ENCODE data around the gene BRD3.

Gene BRD3

DNA sequence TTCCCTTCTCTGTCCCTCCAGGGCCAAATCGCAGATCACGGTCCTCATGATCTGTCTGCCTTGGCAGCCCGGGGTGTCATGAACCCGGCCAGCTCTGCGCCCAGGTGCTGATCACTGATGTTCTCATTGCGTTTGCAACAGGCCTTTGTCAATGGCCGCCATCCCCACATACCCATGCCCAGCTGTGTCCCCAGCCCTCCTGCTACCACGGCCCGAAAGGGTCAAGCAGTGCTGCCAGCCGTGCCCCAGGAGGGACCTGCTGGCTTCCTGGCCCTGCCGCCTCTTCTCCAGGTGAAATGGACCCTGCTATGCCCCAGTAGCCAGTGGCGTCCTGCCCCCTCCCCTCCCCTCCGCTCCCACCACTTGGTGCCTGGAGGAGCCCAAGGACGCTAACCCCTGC, 62.9 kb downstream of the BRD3 start:
- DNase-seq (ENCODE audit: low read depth), result no peak
- no peak overlapping the region for H3K4me3 ChIP-seq (ENCODE audit: control insufficient read depth, low read depth, low read length)
- TF ChIP-seq, protein P1, sequence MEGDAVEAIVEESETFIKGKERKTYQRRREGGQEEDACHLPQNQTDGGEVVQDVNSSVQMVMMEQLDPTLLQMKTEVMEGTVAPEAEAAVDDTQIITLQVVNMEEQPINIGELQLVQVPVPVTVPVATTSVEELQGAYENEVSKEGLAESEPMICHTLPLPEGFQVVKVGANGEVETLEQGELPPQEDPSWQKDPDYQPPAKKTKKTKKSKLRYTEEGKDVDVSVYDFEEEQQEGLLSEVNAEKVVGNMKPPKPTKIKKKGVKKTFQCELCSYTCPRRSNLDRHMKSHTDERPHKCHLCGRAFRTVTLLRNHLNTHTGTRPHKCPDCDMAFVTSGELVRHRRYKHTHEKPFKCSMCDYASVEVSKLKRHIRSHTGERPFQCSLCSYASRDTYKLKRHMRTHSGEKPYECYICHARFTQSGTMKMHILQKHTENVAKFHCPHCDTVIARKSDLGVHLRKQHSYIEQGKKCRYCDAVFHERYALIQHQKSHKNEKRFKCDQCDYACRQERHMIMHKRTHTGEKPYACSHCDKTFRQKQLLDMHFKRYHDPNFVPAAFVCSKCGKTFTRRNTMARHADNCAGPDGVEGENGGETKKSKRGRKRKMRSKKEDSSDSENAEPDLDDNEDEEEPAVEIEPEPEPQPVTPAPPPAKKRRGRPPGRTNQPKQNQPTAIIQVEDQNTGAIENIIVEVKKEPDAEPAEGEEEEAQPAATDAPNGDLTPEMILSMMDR (conservative IDR thresholded peaks at IDR 0.05; ENCODE audit: control insufficient read depth, insufficient read depth, low read depth, low read length), result no peak

DNA sequence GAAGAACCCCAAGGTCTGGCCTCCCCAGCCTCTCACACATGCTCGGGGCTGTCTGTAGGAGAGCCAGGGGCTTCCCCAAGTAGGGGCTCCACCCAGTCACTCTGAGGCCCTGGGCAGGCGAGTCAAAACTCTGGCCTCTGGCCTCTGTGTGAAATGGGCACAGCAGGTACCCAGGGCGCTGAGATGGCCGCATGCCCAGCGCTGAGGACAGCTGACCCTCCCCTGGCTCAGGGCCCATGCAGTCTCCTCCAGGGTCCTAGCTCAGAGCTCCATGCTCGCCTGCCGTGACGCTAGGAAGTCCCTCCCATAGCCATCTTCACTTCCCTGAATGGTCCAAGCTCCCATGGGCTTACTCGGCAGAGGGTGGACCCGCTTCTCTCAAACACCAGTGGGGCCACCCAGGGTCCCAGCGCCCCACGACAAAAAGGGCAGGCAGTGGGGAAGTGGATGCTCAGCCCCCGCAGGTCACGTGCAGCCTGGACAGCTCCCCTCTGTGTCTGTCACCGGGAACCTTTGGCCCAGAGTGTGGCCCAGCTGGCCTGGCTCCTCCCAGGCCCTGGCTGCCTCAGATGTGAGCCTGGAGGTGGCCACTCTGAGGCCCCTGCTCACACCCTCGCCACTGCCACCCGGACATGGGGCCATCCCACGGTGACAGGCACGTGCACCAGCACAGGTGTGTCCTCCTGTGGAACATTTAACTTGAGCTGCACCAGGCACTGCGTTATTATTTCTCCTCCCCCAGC, 63.5 kb downstream of the BRD3 start:
- no peak overlapping the region for H3K4me3 ChIP-seq (ENCODE audit: control insufficient read depth, low read depth, low read length)
- TF ChIP-seq, protein P1 (conservative IDR thresholded peaks at IDR 0.05; ENCODE audit: control insufficient read depth, insufficient read depth, low read depth, low read length), result no peak

DNA sequence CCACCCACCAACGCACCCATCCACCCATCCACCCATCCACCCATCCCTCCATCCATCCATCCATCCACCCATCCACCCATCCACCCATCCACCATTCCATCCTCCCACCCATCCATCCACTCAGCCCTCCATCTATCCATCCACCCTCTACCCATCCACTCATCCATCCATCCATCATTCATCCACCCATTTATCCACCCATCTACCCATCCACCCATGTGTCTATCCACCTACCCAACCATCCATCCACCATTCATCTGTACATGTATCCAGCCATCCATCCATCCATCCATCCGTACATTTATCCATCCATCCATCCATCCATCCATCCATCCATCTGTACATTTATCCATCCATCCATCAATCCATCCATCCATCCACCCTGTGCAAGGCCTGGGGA, 64.6 kb downstream of the BRD3 start:
- no peak for DNase-seq (ENCODE audit: low read depth)
- H3K4me3 ChIP-seq (ENCODE audit: control insufficient read depth, low read depth, low read length), result no peak overlapping the region
- TF ChIP-seq, protein P1 (conservative IDR thresholded peaks at IDR 0.05; ENCODE audit: control insufficient read depth, insufficient read depth, low read depth, low read length), result no peak

More for the DNA sequence above, 63.5 kb downstream of the BRD3 start:
- no peak for DNase-seq (ENCODE audit: low read depth)

DNA sequence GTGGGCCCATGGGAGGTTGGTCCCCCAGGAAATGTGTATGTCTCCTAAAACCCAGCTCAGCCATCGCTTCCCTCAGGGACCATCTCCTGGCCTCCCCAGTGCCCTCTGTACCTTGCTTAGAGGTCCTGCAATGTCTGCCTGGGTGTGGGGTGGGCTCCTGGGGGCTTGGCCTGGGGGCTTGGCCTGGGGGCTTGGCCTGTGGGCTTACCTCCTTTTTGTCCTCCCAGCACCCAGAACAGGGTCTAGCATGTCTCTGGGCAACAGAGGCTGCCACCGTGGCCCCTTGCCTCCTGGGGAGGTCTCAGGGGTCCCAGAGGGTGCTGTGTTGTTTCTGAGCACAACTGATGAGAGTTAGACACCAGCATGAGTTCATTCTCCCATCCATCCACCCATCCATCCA, 65.0 kb downstream of the BRD3 start:
- DNase-seq (ENCODE audit: low read depth), result no peak

DNA sequence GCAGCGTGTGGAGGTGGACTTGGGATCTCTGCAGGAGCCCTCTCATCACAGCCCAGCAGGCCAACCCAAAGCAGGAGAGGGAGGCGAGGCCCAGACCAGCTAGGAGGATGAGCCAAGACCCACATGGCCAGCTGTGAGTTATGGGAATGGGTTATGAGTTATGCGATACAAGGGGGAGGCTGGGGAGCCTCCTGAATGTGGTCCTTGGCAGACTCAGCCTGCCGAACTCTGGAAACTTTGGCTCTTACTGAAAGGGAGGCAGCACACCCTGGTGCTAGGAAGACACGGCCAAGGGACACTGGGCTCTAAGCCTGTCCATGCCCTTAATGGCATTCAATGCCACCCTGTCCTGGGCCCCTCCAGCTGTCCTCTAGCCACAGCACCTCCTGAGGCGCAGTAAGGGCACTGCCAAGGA, 68.0 kb downstream of the BRD3 start:
- no peak overlapping the region for H3K4me3 ChIP-seq (ENCODE audit: control insufficient read depth, low read depth, low read length)
- TF ChIP-seq, protein P1 (conservative IDR thresholded peaks at IDR 0.05; ENCODE audit: control insufficient read depth, insufficient read depth, low read depth, low read length), result no peak
- DNase-seq (ENCODE audit: low read depth), result no peak

More for the DNA sequence above, 65.0 kb downstream of the BRD3 start:
- H3K4me3 ChIP-seq (ENCODE audit: control insufficient read depth, low read depth, low read length), result no peak overlapping the region
- TF ChIP-seq, protein P1 (conservative IDR thresholded peaks at IDR 0.05; ENCODE audit: control insufficient read depth, insufficient read depth, low read depth, low read length), result no peak

DNA sequence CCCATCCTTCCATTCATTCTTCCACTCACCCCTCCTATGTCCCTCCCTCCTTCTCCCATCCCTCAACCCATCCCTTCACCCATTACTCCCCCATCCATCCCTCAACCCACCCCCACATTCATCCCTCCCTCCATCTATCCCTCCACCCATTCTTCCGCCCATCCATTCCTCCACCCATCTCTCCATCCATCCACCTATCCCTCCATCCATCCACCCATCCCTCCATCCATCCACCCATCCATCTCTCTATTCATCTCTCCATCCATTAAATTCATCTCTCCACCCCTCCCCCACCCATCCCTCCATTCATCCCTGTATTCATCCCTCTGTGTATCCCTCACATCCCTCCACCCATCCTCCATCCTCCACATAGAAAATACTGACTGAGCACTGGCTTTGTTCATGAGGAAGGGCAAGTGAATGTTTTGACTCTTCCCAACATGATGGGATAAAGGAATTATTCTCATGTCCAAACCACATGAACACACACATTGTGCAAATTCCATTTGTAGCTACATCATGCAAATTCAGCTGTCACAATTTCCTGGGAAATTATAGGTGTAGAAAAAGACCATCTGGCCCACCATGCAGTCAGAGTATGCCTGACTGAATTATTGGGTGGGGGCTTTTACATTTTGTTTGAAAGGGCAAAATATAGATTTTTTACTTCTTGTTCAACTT, 68.8 kb downstream of the BRD3 start:
- no peak overlapping the region for H3K4me3 ChIP-seq (ENCODE audit: control insufficient read depth, low read depth, low read length)
- TF ChIP-seq, protein P1 (conservative IDR thresholded peaks at IDR 0.05; ENCODE audit: control insufficient read depth, insufficient read depth, low read depth, low read length), result no peak
- DNase-seq (ENCODE audit: low read depth), result no peak

All from fibroblast of mammary gland (primary cell).